ENCODE data around the gene VEGFA. TPM values are rescaled to one million over a fixed set of nuclear protein-coding genes. Genes with fewer than 3 reads are reported as not detected.

Gene VEGFA
- total and polyA plus RNA-seq, 2 experiments from 2014 or later: 10.7 to 241 TPM

GRCh38 chr6:43740321-43740960, 29.6 kb upstream of the VEGFA start:
- Histone ChIP-seq H3K9ac (no peak overlapping the region), H3K9me3 (ENCODE audit: low read depth) (no peaks in the 10 kb centered on the region), H2AFZ (no peak overlapping the region), H3K4me1 (ENCODE audit: insufficient read depth) (no peaks in the 10 kb centered on the region), H3K4me3 (no peak overlapping the region), H3K4me2 (ENCODE audit: unreplicated experiment) (no peak overlapping the region), H3K36me3 (ENCODE audit: low read depth) (no peaks in the 10 kb centered on the region), H3K27ac (no peak overlapping the region), H4K20me1 (ENCODE audit: insufficient read depth) (no peaks in the 10 kb centered on the region), H3F3A (ENCODE audit: insufficient read depth) (no peaks in the 10 kb centered on the region), H3K27me3 (replicated peaks; ENCODE audit: insufficient read depth) (no peaks in the 10 kb centered on the region), H3K9me2 (ENCODE audit: insufficient read depth) (no peaks in the 10 kb centered on the region), H3K79me2 (ENCODE audit: insufficient read depth) (no peaks in the 10 kb centered on the region)
- TF ChIP-seq EZH2phosphoT487 (IDR thresholded peaks at IDR 0.05; ENCODE audit: insufficient read depth, low read depth): no peak
- no peak for TF ChIP-seq EZH2 (IDR thresholded peaks at IDR 0.05; ENCODE audit: insufficient read depth, poor library complexity, severe bottlenecking)
- 41 to 52% methylated on average over 6 of the region's 6 CpGs for WGBS, 2 experiments (ENCODE audit: low coverage in 1 of 2, low lambda C conversion rate in 2 of 2, missing lambda C conversion rate in 2 of 2)
- in situ Hi-C loops (cut with MboI): no loop called here
- DNase-seq: no peak

GRCh38 chr6:43740961-43741764, 28.8 kb upstream of the VEGFA start:
- no peaks in the 10 kb centered on the region for H3K36me3 ChIP-seq (ENCODE audit: low read depth)
- no peak overlapping the region for H2AFZ ChIP-seq
- TF ChIP-seq EZH2phosphoT487 (IDR thresholded peaks at IDR 0.05; ENCODE audit: insufficient read depth, low read depth): no peak
- TF ChIP-seq EZH2 (IDR thresholded peaks at IDR 0.05; ENCODE audit: insufficient read depth, poor library complexity, severe bottlenecking): no peak
- no peaks in the 10 kb centered on the region for H3K9me3 ChIP-seq (ENCODE audit: low read depth)
- H3K27me3 ChIP-seq (replicated peaks; ENCODE audit: insufficient read depth): no peaks in the 10 kb centered on the region
- H3K27ac ChIP-seq: no peak overlapping the region
- H3K4me2 ChIP-seq (ENCODE audit: unreplicated experiment): no peak overlapping the region
- in situ Hi-C loops (cut with MboI): no loop called here
- H3K4me3 ChIP-seq: no peak overlapping the region
- H3K4me1 ChIP-seq (ENCODE audit: insufficient read depth): no peaks in the 10 kb centered on the region
- no peaks in the 10 kb centered on the region for H3F3A ChIP-seq (ENCODE audit: insufficient read depth)
- no peak overlapping the region for H3K9ac ChIP-seq
- 45 to 51% methylated on average over 6 of the region's 6 CpGs for WGBS, 2 experiments (ENCODE audit: low coverage in 1 of 2, low lambda C conversion rate in 2 of 2, missing lambda C conversion rate in 2 of 2)
- DNase-seq: no peak
- no peaks in the 10 kb centered on the region for H4K20me1 ChIP-seq (ENCODE audit: insufficient read depth)
- no peaks in the 10 kb centered on the region for H3K79me2 ChIP-seq (ENCODE audit: insufficient read depth)
- no peaks in the 10 kb centered on the region for H3K9me2 ChIP-seq (ENCODE audit: insufficient read depth)

- 36 to 57% methylated on average over 2 of the region's 2 CpGs for WGBS, 2 experiments (ENCODE audit: low coverage in 1 of 2, low lambda C conversion rate in 2 of 2, missing lambda C conversion rate in 2 of 2)
- no peak overlapping the region for H3K27ac ChIP-seq
Measured at GRCh38 chr6:43741829-43742228, 28.2 kb upstream of the VEGFA start.

DNA sequence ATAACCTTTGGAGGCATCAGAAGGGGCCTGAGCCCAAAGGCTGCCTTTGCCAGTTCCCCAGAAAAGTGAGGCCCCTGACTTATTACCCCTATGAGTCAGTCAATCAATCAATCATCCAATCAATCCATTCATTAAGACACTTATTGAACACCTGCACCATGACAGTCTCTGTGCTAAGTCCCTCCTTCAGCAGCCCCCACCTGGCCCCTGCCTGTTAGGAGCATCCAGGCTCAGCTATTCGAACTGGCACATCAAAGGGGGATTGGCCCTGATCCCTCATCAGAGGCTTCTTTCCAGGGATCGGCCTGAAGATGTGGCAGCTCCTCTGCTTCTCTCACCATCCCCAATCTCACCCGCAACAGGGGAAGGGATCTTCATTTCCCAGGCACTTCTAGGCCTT, 27.7 kb upstream of the VEGFA start:
- Histone ChIP-seq H3K9ac (no peak overlapping the region), H3K27me3 (replicated peaks; ENCODE audit: insufficient read depth) (no peaks in the 10 kb centered on the region), H3K9me2 (ENCODE audit: insufficient read depth) (no peaks in the 10 kb centered on the region), H3K36me3 (ENCODE audit: low read depth) (no peaks in the 10 kb centered on the region), H3K4me1 (ENCODE audit: insufficient read depth) (no peaks in the 10 kb centered on the region), H3K4me2 (ENCODE audit: unreplicated experiment) (no peak overlapping the region), H4K20me1 (ENCODE audit: insufficient read depth) (no peaks in the 10 kb centered on the region), H2AFZ (no peak overlapping the region), H3K4me3 (no peak overlapping the region), H3K9me3 (ENCODE audit: low read depth) (no peaks in the 10 kb centered on the region), H3K27ac (no peak overlapping the region), H3F3A (ENCODE audit: insufficient read depth) (no peaks in the 10 kb centered on the region), H3K79me2 (ENCODE audit: insufficient read depth) (no peaks in the 10 kb centered on the region)
- no peak for TF ChIP-seq EZH2phosphoT487 (IDR thresholded peaks at IDR 0.05; ENCODE audit: insufficient read depth, low read depth)
- no peak for TF ChIP-seq EZH2 (IDR thresholded peaks at IDR 0.05; ENCODE audit: insufficient read depth, poor library complexity, severe bottlenecking)
- WGBS, 2 experiments (ENCODE audit: low coverage in 1 of 2, low lambda C conversion rate in 2 of 2, missing lambda C conversion rate in 2 of 2): 81 to 85% methylated on average over 3 of the region's 3 CpGs
- in situ Hi-C loops (cut with MboI): no loop called here
- no peak for DNase-seq

More at GRCh38 chr6:43741829-43742228, 28.2 kb upstream of the VEGFA start:
- Histone ChIP-seq H3K36me3 (ENCODE audit: low read depth) (no peaks in the 10 kb centered on the region), H3K4me3 (no peak overlapping the region), H3K4me2 (ENCODE audit: unreplicated experiment) (no peak overlapping the region), H3F3A (ENCODE audit: insufficient read depth) (no peaks in the 10 kb centered on the region), H2AFZ (no peak overlapping the region), H3K27me3 (replicated peaks; ENCODE audit: insufficient read depth) (no peaks in the 10 kb centered on the region), H3K4me1 (ENCODE audit: insufficient read depth) (no peaks in the 10 kb centered on the region), H4K20me1 (ENCODE audit: insufficient read depth) (no peaks in the 10 kb centered on the region), H3K9me3 (ENCODE audit: low read depth) (no peaks in the 10 kb centered on the region), H3K9ac (no peak overlapping the region), H3K9me2 (ENCODE audit: insufficient read depth) (no peaks in the 10 kb centered on the region), H3K79me2 (ENCODE audit: insufficient read depth) (no peaks in the 10 kb centered on the region)
- no peak for TF ChIP-seq EZH2phosphoT487 (IDR thresholded peaks at IDR 0.05; ENCODE audit: insufficient read depth, low read depth)
- no peak for TF ChIP-seq EZH2 (IDR thresholded peaks at IDR 0.05; ENCODE audit: insufficient read depth, poor library complexity, severe bottlenecking)
- in situ Hi-C loops (cut with MboI): no loop called here
- no peak for DNase-seq

Measured in GM23248 (cell line).